UCSD-AML1 (cell line): ENCODE measurements around the gene NIPAL3.
"Not testable (repeated sequence)": the region's sequence is repeated elsewhere in the genome, so short reads cannot be mapped to it uniquely, and the experiment has no call there.

Source experiments
- DNase-seq: peaks from one replicate; lab custom pipeline; 2025; ENCODE audit not compliant: unreplicated experiment; lab: John Stamatoyannopoulos, UW

The NIPAL3 gene

GRCh38 chr1:24514946-24515345, 99.3 kb downstream of the NIPAL3 start:
- DNase-seq: no peak

- DNase-seq: not testable (repeated sequence)
Observed at GRCh38 chr1:24515671-24516209, 100.1 kb downstream of the NIPAL3 start.

GRCh38 chr1:24516506-24516905, 100.9 kb downstream of the NIPAL3 start:
- no peak for DNase-seq

- DNase-seq: no peak
Observed at GRCh38 chr1:24517898-24518297, 102.3 kb downstream of the NIPAL3 start.

- not testable (repeated sequence) for DNase-seq
Observed at GRCh38 chr1:24520282-24520681, 104.7 kb downstream of the NIPAL3 start.
